HEK293 (cell line): ENCODE data around the gene BDKRB1.

Experiments
- CTCF ChIA-PET: fragments of 350-600 bp; formaldehyde crosslinking; extraction: SDS; loops from one replicate; lab custom pipeline; 2021; ENCODE audit warnings: antibody characterized with exemption; lab: Yijun Ruan, JAX
- POLR2A ChIA-PET: fragments of 300-600 bp; formaldehyde crosslinking; extraction: SDS; loops from one replicate; lab custom pipeline; 2020; ENCODE audit warnings: antibody characterized with exemption, inconsistent platforms; lab: Yijun Ruan, JAX
- H3K27ac ChIP-seq: fragments of 200-500 bp; sonication (Bioruptor generic); 2 replicates; pipeline ENCODE4 v1.5.1; 2014; ENCODE audit warnings: low read depth, low read length, control low read depth, inconsistent platforms; ENCODE audit errors: extremely low read depth
- H3K36me3 ChIP-seq, 2 experiments: fragments of 200-500 bp in 1 of 2; sonication (Bioruptor generic) in 1 of 2; 1 replicate in 1 of 2; 2 replicates in 1 of 2; pipeline ENCODE4 v1.5.1; 2014 to 2017; ENCODE audit warnings: inconsistent platforms in 2 of 2, low read length in 2 of 2; ENCODE audit not compliant: control insufficient read depth in 2 of 2, insufficient read depth in 1 of 2
- H3K4me1 ChIP-seq: fragments of 200-500 bp; sonication (Bioruptor generic); 2 replicates; pipeline ENCODE4 v1.5.1; 2014; ENCODE audit warnings: mild to moderate bottlenecking, low read length, inconsistent platforms; ENCODE audit not compliant: control insufficient read depth, insufficient read depth
- H3K4me3 ChIP-seq: 2 replicates; pipeline ENCODE4 v1.5.1; 2011; ENCODE audit warnings: low read depth, mild to moderate bottlenecking, control low read depth, low read length, moderate library complexity
- H3K9me3 ChIP-seq: fragments of 200-500 bp; sonication (Bioruptor generic); 2 replicates; pipeline ENCODE4 v1.5.1; 2014; ENCODE audit warnings: low read depth, low read length, inconsistent platforms; ENCODE audit not compliant: control insufficient read depth, insufficient read depth
- GLI2 ChIP-seq: fragments of 450-650 bp; formaldehyde crosslinking; IDR thresholded peaks from 2 replicates; pipeline ENCODE4; 2017; ENCODE audit warnings: missing biosample characterization, missing genetic modification characterization, low read depth, borderline replicate concordance
- GLIS1 ChIP-seq: fragments of 450-650 bp; formaldehyde crosslinking; IDR thresholded peaks from 2 replicates; pipeline ENCODE4 v1.5.1; 2016; ENCODE audit warnings: missing biosample characterization, missing genetic modification characterization
- HOXC10 ChIP-seq: sonication (generic); formaldehyde crosslinking; IDR thresholded peaks from 2 replicates; pipeline ENCODE4 v1.8.1; 2023; ENCODE audit warnings: mild to moderate bottlenecking, missing genetic modification reagents
- ZFP37 ChIP-seq: fragments of 450-650 bp; formaldehyde crosslinking; IDR thresholded peaks from 2 replicates; pipeline ENCODE4 v1.5.1; 2016; ENCODE audit warnings: missing biosample characterization, missing genetic modification characterization
- ZIC2 ChIP-seq: fragments of 450-650 bp; formaldehyde crosslinking; IDR thresholded peaks from 2 replicates; pipeline ENCODE4 v1.5.1; 2016; ENCODE audit warnings: missing biosample characterization, missing genetic modification characterization
- ZNF114 ChIP-seq: fragments of 450-650 bp; formaldehyde crosslinking; IDR thresholded peaks from 2 replicates; pipeline ENCODE4 v1.5.0; 2017; ENCODE audit warnings: missing biosample characterization, missing genetic modification characterization
- ZNF169 ChIP-seq: fragments of 450-650 bp; formaldehyde crosslinking; IDR thresholded peaks from 2 replicates; pipeline ENCODE4 v1.5.1; 2016; ENCODE audit warnings: missing biosample characterization, missing genetic modification characterization
- ZNF302 ChIP-seq: fragments of 450-650 bp; formaldehyde crosslinking; IDR thresholded peaks from 2 replicates; pipeline ENCODE4 v1.5.1; 2016; ENCODE audit warnings: missing biosample characterization, missing genetic modification characterization, low read depth
- ZNF501 ChIP-seq: fragments of 450-650 bp; formaldehyde crosslinking; IDR thresholded peaks from 2 replicates; pipeline ENCODE4 v1.5.1; 2016; ENCODE audit warnings: missing biosample characterization, missing genetic modification characterization
- ZNF629 ChIP-seq: fragments of 450-650 bp; formaldehyde crosslinking; IDR thresholded peaks from 2 replicates; pipeline ENCODE4 v1.5.1; 2017; ENCODE audit warnings: missing biosample characterization, missing genetic modification characterization
- ZNF830 ChIP-seq: fragments of 450-650 bp; IDR thresholded peaks from 2 replicates; pipeline ENCODE4 v1.5.0; 2018; ENCODE audit warnings: missing biosample characterization, missing genetic modification characterization, low read depth, mild to moderate bottlenecking, moderate library complexity
- ZSCAN30 ChIP-seq: fragments of 450-650 bp; IDR thresholded peaks from 2 replicates; pipeline ENCODE4 v1.5.1; 2018; ENCODE audit warnings: missing biosample characterization, mild to moderate bottlenecking, missing genetic modification characterization, moderate library complexity
- TF ChIP-seq, protein P1 (sequence below): fragments of 450-650 bp; formaldehyde crosslinking; IDR thresholded peaks from 2 replicates; pipeline ENCODE4 v1.5.1; 2016; ENCODE audit warnings: missing biosample characterization, missing genetic modification characterization
- TF ChIP-seq, protein P2 (sequence below): fragments of 450-650 bp; formaldehyde crosslinking; IDR thresholded peaks from 2 replicates; pipeline ENCODE4 v1.5.1; 2016; ENCODE audit warnings: missing biosample characterization, missing genetic modification characterization

Gene BDKRB1

DNA sequence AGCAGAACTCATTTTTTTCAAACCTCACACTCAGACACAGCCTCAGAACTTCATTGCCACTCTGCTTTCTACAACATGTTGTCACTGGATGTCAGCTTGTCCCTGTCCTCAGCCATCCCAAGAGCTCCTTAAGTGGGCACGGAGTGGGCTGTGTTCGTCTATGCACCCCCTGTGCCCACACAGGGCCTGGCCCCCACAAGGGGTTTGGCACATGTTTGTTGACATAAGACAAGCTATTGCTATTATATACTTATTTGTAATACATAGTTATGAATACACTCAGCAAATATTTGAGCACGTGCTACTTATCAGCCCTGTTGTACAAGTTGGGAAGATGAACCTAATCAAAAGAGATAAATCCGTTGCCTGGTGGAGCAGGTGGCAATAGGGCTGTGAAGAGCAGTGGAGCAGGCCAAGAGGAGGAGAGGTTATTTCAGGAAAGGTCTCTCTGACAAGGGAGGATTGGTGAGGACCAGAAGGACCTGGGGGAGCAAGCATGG is 4.3 kb upstream of the BDKRB1 start:
- H3K4me3 ChIP-seq = no peak overlapping the region
- no peaks in the 10 kb centered on the region for H3K36me3 ChIP-seq
- POLR2A ChIA-PET = no interaction called here
- TF ChIP-seq, protein P1, sequence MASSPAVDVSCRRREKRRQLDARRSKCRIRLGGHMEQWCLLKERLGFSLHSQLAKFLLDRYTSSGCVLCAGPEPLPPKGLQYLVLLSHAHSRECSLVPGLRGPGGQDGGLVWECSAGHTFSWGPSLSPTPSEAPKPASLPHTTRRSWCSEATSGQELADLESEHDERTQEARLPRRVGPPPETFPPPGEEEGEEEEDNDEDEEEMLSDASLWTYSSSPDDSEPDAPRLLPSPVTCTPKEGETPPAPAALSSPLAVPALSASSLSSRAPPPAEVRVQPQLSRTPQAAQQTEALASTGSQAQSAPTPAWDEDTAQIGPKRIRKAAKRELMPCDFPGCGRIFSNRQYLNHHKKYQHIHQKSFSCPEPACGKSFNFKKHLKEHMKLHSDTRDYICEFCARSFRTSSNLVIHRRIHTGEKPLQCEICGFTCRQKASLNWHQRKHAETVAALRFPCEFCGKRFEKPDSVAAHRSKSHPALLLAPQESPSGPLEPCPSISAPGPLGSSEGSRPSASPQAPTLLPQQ (tag by site-specific recombination) = no peak
- TF ChIP-seq, all 188 proteins: peak for 0
- Histone ChIP-seq H3K4me1 (no peaks in the 10 kb centered on the region), H3K27ac (no peak overlapping the region), H3K9me3 (no peaks in the 10 kb centered on the region)
- CTCF ChIA-PET = no interaction called here

- TF ChIP-seq ZNF302 = no peak
- TF ChIP-seq ZNF830 (tag by site-specific recombination) = no peak
- no peak for TF ChIP-seq HOXC10 (CRISPR knock-in tag)
- no peak for TF ChIP-seq ZNF629 (tag by site-specific recombination)
- no peaks in the 10 kb centered on the region for H3K9me3 ChIP-seq
- H3K36me3 ChIP-seq = no peaks in the 10 kb centered on the region
- CTCF ChIA-PET = interaction anchor here (0.7 kb wide), 1 partner anchor 128 kb away, joined by 3 read pairs; no protein-coding TSS in a partner anchor
- H3K27ac ChIP-seq = no peak overlapping the region
- H3K4me1 ChIP-seq = no peaks in the 10 kb centered on the region
- POLR2A ChIA-PET = interaction anchor here (1.3 kb wide), 1 partner anchor 10 kb away, joined by 4 read pairs; no protein-coding TSS in a partner anchor
- H3K4me3 ChIP-seq = no peak overlapping the region
Measured at GRCh38 chr14:96252323-96252998, 3.5 kb upstream of the BDKRB1 start.

GRCh38 chr14:96252999-96253539 is 2.9 kb upstream of the BDKRB1 start:
- Histone ChIP-seq H3K36me3 (no peaks in the 10 kb centered on the region), H3K27ac (no peak overlapping the region), H3K9me3 (no peaks in the 10 kb centered on the region), H3K4me1 (no peaks in the 10 kb centered on the region), H3K4me3 (no peak overlapping the region)
- ChIA-PET CTCF (interaction anchor here (0.7 kb wide), 1 partner anchor 129 kb away, joined by 3 read pairs; no protein-coding TSS in a partner anchor), POLR2A (interaction anchor here (1.3 kb wide), 1 partner anchor 9 kb away, joined by 4 read pairs; no protein-coding TSS in a partner anchor)
- TF ChIP-seq ZIC2 (peak; percentile 42), ZSCAN30 (no peak), ZFP37 (no peak), GLIS1 (tag by site-specific recombination) (0 out of 2 replicates have a peak, but pooled peaks have one; percentile 39)

- TF ChIP-seq GLI2 (tag by site-specific recombination) (no peak), ZNF501 (tag by site-specific recombination) (no peak), ZNF114 (tag by site-specific recombination) (no peak), ZNF169 (tag by site-specific recombination) (no peak)
- TF ChIP-seq, protein P2, sequence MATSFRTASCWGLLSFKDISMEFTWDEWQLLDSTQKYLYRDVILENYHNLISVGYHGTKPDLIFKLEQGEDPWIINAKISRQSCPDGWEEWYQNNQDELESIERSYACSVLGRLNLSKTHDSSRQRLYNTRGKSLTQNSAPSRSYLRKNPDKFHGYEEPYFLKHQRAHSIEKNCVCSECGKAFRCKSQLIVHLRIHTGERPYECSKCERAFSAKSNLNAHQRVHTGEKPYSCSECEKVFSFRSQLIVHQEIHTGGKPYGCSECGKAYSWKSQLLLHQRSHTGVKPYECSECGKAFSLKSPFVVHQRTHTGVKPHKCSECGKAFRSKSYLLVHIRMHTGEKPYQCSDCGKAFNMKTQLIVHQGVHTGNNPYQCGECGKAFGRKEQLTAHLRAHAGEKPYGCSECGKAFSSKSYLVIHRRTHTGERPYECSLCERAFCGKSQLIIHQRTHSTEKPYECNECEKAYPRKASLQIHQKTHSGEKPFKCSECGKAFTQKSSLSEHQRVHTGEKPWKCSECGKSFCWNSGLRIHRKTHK = no peak
- ChIA-PET CTCF (interaction anchor here (1.5 kb wide), 1 partner anchor 154 kb away, joined by 4 read pairs; no protein-coding TSS in a partner anchor), POLR2A (no interaction called here)
- H3K27ac ChIP-seq = no peak overlapping the region
- H3K9me3 ChIP-seq = no peaks in the 10 kb centered on the region
- H3K36me3 ChIP-seq = no peaks in the 10 kb centered on the region
- no peak overlapping the region for H3K4me3 ChIP-seq
- H3K4me1 ChIP-seq = no peaks in the 10 kb centered on the region
Measured at GRCh38 chr14:96254687-96255086, 1.3 kb upstream of the BDKRB1 start.
